Endometrial microvascular endothelial cells (primary cell): ENCODE results near the gene LRRC27. TPM values are rescaled to one million over a fixed set of nuclear protein-coding genes. Genes with fewer than 3 reads are reported as not detected.

Source experiments
- in situ Hi-C: cut with HindIII; loops from 2 replicates; pipeline ENCODE4 v1.10.0; 2017; ENCODE audit warnings: low sequenced_read_pairs, low pct_unique_long_range_greater_than_20kb; ENCODE audit errors: inconsistent ontology term
- total RNA-seq: library from RNA; depleted of rRNA; stranded (reverse); fragments of >200 nt; gene quantifications from one replicate; pipeline ENCODE4 v1.2.3, GENCODE V29; 2015; ENCODE audit errors: inconsistent ontology term

Gene LRRC27
- total RNA-seq, 1 donor from 2014 or later, result 7.9 TPM

DNA sequence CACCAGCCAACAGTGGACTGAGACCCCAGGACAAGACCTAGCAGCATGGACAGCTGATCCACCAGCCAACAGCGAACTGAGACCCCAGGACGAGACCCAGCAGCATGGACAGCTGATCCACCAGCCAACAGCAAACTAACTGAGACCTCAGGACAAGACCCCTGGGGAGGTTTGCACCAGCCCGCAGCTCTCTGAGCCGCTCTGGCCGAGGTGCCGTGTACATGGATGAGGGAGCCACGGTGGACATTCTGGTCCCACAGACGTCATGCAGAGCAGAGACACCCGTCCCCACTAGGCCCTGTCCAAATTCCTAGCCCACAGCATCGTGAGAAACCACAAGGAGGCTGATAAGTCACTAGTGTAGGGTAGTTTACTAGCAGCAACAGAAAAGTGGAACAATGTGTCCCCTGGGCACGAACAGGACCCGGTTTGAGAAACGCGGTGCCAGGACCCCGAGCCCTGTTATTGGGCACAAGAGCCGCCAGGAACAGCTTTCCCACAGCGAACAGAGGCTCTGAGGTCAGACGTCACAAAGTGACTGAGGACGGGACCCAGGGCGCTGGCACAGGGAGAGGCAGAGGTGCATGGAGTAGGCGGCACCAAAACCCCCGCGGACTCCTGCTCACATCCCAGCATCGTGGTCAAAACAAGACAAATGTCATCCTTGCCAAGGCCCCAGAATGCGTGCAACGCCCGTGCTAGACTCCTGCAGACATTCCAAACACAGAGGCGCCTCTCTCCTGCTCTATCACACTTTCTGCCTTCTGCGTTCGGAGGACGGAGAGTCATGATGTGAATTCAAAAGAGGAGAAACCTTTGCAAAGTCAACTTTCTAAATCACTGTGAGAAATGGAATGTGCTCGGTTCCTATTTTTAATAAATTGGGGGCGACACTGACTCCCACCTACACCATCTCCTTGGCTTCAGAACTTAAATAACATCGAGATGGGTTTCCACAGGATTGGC, 32.3 kb upstream of the LRRC27 start:
- in situ Hi-C loops, result no loop called here

- in situ Hi-C loops, result no loop called here
Observed at GRCh38 chr10:132300582-132300981, 31.4 kb upstream of the LRRC27 start.

- in situ Hi-C loops, result no loop called here
Observed at GRCh38 chr10:132301371-132302330, 30.3 kb upstream of the LRRC27 start.

GRCh38 chr10:132302421-132303310, 29.3 kb upstream of the LRRC27 start:
- in situ Hi-C loops, result no loop called here

GRCh38 chr10:132303361-132304115, 28.5 kb upstream of the LRRC27 start:
- in situ Hi-C loops, result no loop called here

- in situ Hi-C loops, result no loop called here
Observed at GRCh38 chr10:132304756-132305509, 27.1 kb upstream of the LRRC27 start.

GRCh38 chr10:132305654-132306342, 26.2 kb upstream of the LRRC27 start:
- in situ Hi-C loops, result no loop called here

GRCh38 chr10:132306343-132306685, 25.7 kb upstream of the LRRC27 start:
- in situ Hi-C loops, result no loop called here

DNA sequence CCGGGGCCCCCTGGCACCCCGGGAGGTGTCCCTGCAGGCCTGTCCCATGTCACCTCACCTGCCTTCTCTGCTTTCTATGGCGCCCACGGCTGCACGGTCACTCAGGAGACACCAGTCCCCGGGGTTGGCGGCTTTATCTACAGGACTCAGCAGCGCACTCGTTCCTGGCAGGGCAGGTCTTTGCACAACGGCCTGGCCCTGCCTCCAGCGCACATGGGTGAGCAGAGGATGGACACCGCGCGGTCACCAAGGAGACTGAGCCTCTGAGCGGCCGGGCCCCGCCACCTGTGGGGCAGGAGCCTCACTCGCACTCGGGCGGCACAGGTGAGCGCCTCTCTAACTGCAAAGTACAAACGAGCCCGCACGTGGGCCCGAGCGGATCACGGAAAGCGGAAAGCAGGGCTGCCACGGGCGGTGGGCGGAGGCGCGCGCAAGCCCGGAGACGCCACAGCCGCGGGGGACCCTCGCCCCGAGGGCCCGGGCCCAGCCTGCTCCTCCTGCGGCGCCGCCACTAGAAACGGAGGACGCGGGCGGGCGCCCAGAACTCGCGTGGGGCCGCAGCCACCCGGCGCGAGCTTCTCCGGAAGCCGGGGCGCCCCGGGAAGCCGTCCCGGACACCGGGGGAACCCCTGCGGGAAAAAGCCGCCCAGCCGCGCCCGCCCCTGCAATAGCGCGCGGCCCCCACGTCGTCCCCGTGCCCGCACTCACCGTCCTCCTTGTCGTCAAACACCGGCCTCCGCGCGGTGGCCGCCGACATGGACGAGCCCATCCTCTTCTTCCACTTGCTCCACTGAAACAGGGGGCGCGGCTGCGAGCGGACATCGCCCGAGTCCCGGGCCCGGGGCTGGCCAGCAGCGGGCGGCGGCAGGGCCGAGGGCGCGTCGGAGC, 24.9 kb upstream of the LRRC27 start:
- in situ Hi-C loops, result no loop called here

DNA sequence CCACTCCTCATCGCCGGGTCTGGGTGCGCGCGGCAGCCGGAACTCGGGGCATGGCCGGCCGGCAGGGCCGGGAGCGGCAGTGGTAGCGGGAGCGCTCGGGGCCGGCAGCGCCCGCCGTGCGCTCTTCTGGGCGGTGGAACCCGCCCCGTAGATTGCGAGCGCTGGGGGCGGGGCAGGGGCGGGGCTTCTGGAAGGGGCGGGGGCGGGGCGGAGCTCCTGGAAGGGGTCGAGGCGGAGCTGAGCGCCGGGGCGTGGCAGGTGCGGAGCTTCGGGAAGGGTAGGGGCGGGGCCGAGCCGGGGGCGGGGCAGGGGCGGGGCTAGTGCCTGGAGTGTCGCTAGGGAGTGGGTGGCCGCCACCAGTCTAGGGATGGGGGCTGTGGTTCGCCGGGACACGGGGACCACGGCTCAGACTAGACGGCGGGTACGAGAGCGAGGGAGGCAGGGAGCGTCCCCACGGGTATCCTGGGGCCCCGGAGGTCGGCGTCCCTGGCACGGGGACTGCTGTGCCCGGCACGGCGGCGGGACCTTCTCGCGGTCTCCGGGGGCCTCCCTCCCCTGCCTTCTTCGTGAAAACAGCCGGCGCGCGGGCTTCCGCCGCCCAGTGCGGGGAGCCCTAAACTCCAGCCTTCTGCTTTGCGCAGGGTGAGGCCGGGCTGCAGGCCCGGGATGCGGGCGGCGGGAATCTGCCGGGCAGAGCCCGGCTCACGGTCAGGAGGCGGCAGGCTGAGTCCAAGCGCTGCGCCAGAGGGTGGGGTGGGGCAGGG, 24.0 kb upstream of the LRRC27 start, which contains the start of gene STK32C:
Gene STK32C (minus strand): TSS at position 128 of the 764 bp plus-strand sequence. CDS start 117 bp downstream, at position 11.
- in situ Hi-C loops, result no loop called here

- in situ Hi-C loops, result no loop called here
Observed at GRCh38 chr10:132308587-132309470, 23.2 kb upstream of the LRRC27 start.

DNA sequence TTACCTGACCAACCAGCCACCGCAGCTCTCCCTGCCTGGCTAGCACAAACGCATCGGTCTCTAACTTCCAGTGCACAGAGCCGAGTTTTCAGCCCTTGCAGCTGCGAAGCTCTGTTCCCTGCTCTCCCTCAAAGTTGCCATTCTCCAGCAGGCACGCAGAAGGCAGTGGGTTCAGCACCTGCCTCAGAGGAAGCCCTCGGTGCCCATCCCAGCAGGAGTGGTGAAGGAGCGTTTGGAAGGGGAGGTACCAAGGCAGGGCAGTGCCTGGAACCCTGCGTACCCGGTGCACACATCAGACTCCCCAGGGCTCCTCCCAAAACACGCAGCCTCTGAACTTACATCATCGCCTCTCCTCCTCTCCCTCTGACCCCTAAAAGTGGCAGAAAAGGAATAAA, 22.5 kb upstream of the LRRC27 start:
- in situ Hi-C loops, result no loop called here

DNA sequence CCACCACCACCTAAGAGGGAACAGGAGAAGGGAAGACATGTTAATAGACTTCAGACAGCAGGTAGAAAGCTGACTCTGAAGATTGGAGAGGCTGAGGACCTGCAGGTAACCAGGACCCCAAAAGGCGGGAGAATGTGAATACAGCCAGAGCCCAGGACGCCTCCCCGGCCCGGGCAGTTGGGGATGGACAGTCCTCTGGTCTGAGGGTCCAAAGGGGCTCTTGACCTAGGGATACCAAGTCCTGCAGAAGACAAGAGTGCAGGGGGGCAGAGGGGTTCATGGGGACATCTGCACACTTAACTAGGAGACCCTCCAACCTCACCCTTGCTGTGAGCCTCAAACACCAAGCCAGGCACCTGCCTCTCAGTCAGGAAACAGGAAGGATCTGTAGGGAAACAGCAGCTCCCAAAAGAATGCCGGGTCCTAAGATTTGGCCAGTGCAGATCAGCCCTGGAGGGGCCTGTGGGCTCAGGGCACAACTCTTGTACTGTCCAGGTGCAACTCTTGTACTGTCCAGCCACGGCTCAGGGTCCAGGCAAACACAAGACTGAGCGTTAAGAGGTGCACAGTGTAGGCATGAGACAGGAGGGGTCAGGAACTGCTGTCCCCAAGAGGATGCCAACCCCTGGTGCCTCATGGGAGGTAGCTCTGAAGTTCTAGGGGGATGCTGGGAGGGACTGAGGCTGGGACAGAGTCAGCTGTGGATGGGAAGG, 22.0 kb upstream of the LRRC27 start:
- in situ Hi-C loops, result no loop called here
